K562 (cell line): ENCODE data around the gene C19orf47. TPM values are rescaled to one million over a fixed set of nuclear protein-coding genes. Genes with fewer than 3 reads are reported as not detected.

Experiments used
- ATAC-seq: fragments of 200-7000 bp; cut with Tn5 transposase; 3 replicates; pipeline ENCODE4 v1.9.1; 2020; ENCODE audit warnings: moderate library complexity
- BruUV-seq: library from RNA; stranded (reverse); fragments of 400-500 nt; replicated peaks from 2 replicates; lab custom pipeline; 2021; lab: Mats Ljungman, UMichigan
- CTCF ChIA-PET: fragments of 300-600 bp; formaldehyde crosslinking; extraction: SDS; loops from one replicate; lab custom pipeline; 2021; ENCODE audit warnings: low intra/inter-chr PET ratio; lab: Yijun Ruan, JAX
- POLR2A ChIA-PET: fragments of 300-600, 350-650 bp; sonication (Branson Sonifier 250); formaldehyde crosslinking; extraction: SDS; loops from one replicate; lab custom pipeline; 2021; ENCODE audit warnings: antibody characterized with exemption, inconsistent platforms; lab: Yijun Ruan, JAX
- DNase-seq, 4 experiments: peaks; one replicate each; pipeline versions ENCODE4 v3.0.0 to v3.0.0-alpha.2; 2011 to 2018; ENCODE audit warnings: low spot score in 3 of 4, mixed read lengths in 3 of 4; ENCODE audit errors: extremely low read depth in 1 of 4
- FAIRE-seq: peaks from 2 replicates; lab custom pipeline; 2011; peaks lifted over from hg19 to GRCh38; lab: Jason Lieb, UNC
- H2AFZ ChIP-seq: 2 replicates; pipeline ENCODE4 v1.6.0; 2011; ENCODE audit warnings: low read depth, low read length, control low read depth, inconsistent platforms
- H3K27ac ChIP-seq: fragments of 200-600 bp; 3 replicates; pipeline ENCODE4 v1.8.0; 2011; ENCODE audit warnings: low read depth, mild to moderate bottlenecking, control low read depth, inconsistent platforms, low read length, moderate library complexity, mixed read lengths; ENCODE audit errors: extremely low read depth
- H3K27me3 ChIP-seq, 2 experiments: fragments of 300-600 bp in 1 of 2; 2 replicates in 1 of 2; 3 replicates in 1 of 2; pipeline versions ENCODE4 v1.6.0 to v1.8.0; 2011; ENCODE audit warnings: inconsistent platforms in 2 of 2, low read length in 2 of 2, mild to moderate bottlenecking in 1 of 2, mixed read lengths in 1 of 2, moderate library complexity in 1 of 2; ENCODE audit not compliant: control insufficient read depth in 2 of 2, insufficient read depth in 2 of 2
- H3K36me3 ChIP-seq: fragments of 300-600 bp; 3 replicates; pipeline ENCODE4 v1.8.0; 2011; ENCODE audit warnings: mild to moderate bottlenecking, low read length, inconsistent platforms; ENCODE audit not compliant: control insufficient read depth, insufficient read depth
- H3K4me1 ChIP-seq, 2 experiments: fragments of 200-600 bp in 1 of 2; replicated peaks in 1 of 2; 2 replicates in 1 of 2; 3 replicates in 1 of 2; pipeline versions ENCODE4 v1.5.1 to v1.8.0; 2011; ENCODE audit warnings: inconsistent platforms in 2 of 2, low read length in 2 of 2, mild to moderate bottlenecking in 1 of 2, mixed read lengths in 1 of 2, moderate library complexity in 1 of 2; ENCODE audit not compliant: control insufficient read depth in 2 of 2, insufficient read depth in 2 of 2
- H3K4me2 ChIP-seq: 2 replicates; pipeline ENCODE4 v1.6.1; 2011; ENCODE audit warnings: low read length, control low read depth, inconsistent platforms, mixed read lengths; ENCODE audit not compliant: insufficient read depth
- H3K4me3 ChIP-seq: fragments of 200-600 bp; sonication (generic), shearing (Covaris generic); 2 replicates; pipeline ENCODE4 v1.5.1; 2016; ENCODE audit warnings: control low read depth, inconsistent platforms
- H3K79me2 ChIP-seq: fragments of 200-600 bp; 3 replicates; pipeline ENCODE4 v1.8.0; 2011; ENCODE audit warnings: low read length, inconsistent platforms; ENCODE audit not compliant: control insufficient read depth, insufficient read depth
- H3K9ac ChIP-seq, 2 experiments: 2 replicates each; pipeline versions ENCODE4 v1.6.0 to v1.6.1; 2011; ENCODE audit warnings: low read depth in 2 of 2, low read length in 2 of 2, control low read depth in 1 of 2, inconsistent platforms in 1 of 2, mild to moderate bottlenecking in 1 of 2, mixed read lengths in 1 of 2; ENCODE audit not compliant: insufficient read depth in 1 of 2
- H3K9me1 ChIP-seq: one replicate; pipeline ENCODE4 v1.6.0; 2011; ENCODE audit warnings: inconsistent platforms, mild to moderate bottlenecking, low read length, moderate library complexity; ENCODE audit not compliant: control insufficient read depth, insufficient read depth
- H3K9me3 ChIP-seq: replicated peaks from 2 replicates; pipeline ENCODE4 v1.5.1; 2011; ENCODE audit warnings: low read depth, low read length, inconsistent platforms; ENCODE audit not compliant: control insufficient read depth, insufficient read depth
- H4K20me1 ChIP-seq: replicated peaks from 2 replicates; pipeline ENCODE4 v1.6.1; 2011; ENCODE audit warnings: low read length, inconsistent platforms, mixed read lengths; ENCODE audit not compliant: control insufficient read depth, insufficient read depth
- ETS2 ChIP-seq: IDR thresholded peaks from 2 replicates; pipeline ENCODE4 v1.6.1; 2016; ENCODE audit warnings: borderline replicate concordance, missing genetic modification characterization, mild to moderate bottlenecking, moderate library complexity, missing compliant biosample characterization; ENCODE audit not compliant: poor library complexity, severe bottlenecking
- MAFF ChIP-seq: IDR thresholded peaks from 2 replicates; pipeline ENCODE4 v1.6.1; 2012; ENCODE audit warnings: low read length, improper control_type of control experiment
- SIRT6 ChIP-seq: IDR thresholded peaks from one replicate; pipeline ENCODE4 v1.6.1; 2012; ENCODE audit warnings: low read depth, mild to moderate bottlenecking, control low read depth, inconsistent platforms, low read length, moderate library complexity
- WGBS: fragments of 100-300 bp; shearing (Covaris generic); methylation state at CpG from one replicate; pipeline ENCODE4 v1.1.6; 2016; ENCODE audit warnings: low coverage, mixed read lengths; ENCODE audit not compliant: insufficient coverage; ENCODE audit errors: missing lambda C conversion rate; 5-methylcytosine and 5-hydroxymethylcytosine counted together
- in situ Hi-C: fragments of 300-500 bp; cut with MboI; formaldehyde crosslinking; loops from 4 replicates; pipeline ENCODE4 v1.15.0; 2018; ENCODE audit warnings: inconsistent platforms, mixed read lengths
- intact Hi-C: fragments of 100-400 bp; cut with micrococcal nuclease; formaldehyde crosslinking; loops from 2 replicates; pipeline ENCODE4 v1.14.2; 2022
- polyA plus RNA-seq, 8 experiments: library from polyadenylated mRNA; depleted of rRNA in 4 of 8; stranded (reverse) in 5 of 8; unstranded in 3 of 8; fragments of >200 nt; fragmentation: Nextera tagmentation in 2 of 8; fragmentation: Illumina TruSeq in 1 of 8; extraction: Ambion mirVana in 2 of 8; extraction: Trizol in 1 of 8; gene quantifications; 2 replicates each; pipeline versions ENCODE4 v1.2.1 to v1.2.3, GENCODE V29; 2011 to 2014; ENCODE audit warnings: inconsistent platforms in 1 of 8, missing spikeins in 1 of 8
- total RNA-seq, 7 experiments: library from RNA; depleted of rRNA in 6 of 7; stranded (reverse); fragments of >200 nt in 6 of 7; fragmentation: Illumina TruSeq in 2 of 7; extraction: Trizol in 2 of 7; gene quantifications; 2 replicates each; pipeline versions ENCODE4 v1.2.1 to v1.2.3, GENCODE V29; 2011 to 2021; ENCODE audit warnings: low replicate concordance in 1 of 7
- TF ChIP-seq, protein P1 (sequence below): sonication (generic); formaldehyde crosslinking; IDR thresholded peaks from 2 replicates; pipeline ENCODE4 v1.8.1; 2023; ENCODE audit warnings: mild to moderate bottlenecking, missing genetic modification reagents

The C19orf47 gene
- total and polyA plus RNA-seq, 9 of the 15 experiments (the other 6 are each of a cell fraction or from before 2014, with no cell fraction given), result 0.08 to 26.1 (median 14.7) TPM

DNA sequence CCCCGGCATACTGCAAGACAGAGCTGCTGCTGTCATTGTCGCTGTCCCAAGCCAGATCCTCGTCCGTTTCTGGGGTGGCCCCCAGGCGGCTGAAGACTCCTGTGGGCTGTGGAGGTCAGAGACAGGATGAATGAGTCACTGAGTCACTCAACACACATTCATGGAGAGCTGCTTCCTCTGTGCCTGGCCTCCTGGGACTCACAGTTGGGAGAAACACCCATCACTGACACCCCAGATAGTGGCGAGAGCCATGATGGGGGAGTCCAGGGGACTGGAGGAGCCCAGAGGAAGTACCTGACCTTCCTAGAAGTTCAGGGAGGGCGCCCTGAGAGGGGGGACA lies 26.0 kb downstream of the C19orf47 start:
- Histone ChIP-seq H3K79me2 (no peaks in the 10 kb centered on the region), H3K9ac (no peak overlapping the region), H3K27me3 (no peaks in the 10 kb centered on the region), H2AFZ (no peak overlapping the region), H3K9me1 (no peaks in the 10 kb centered on the region), H3K36me3 (peaks cover 81% of the 10 kb centered on the region), H3K4me3 (no peak overlapping the region), H3K9me3 (no peaks in the 10 kb centered on the region)
- BruUV-seq, result no TSS peak
- in situ Hi-C loops, result no loop called here
- no peak for DNase-seq
- ATAC-seq, result no peak
- TF ChIP-seq, protein P1, sequence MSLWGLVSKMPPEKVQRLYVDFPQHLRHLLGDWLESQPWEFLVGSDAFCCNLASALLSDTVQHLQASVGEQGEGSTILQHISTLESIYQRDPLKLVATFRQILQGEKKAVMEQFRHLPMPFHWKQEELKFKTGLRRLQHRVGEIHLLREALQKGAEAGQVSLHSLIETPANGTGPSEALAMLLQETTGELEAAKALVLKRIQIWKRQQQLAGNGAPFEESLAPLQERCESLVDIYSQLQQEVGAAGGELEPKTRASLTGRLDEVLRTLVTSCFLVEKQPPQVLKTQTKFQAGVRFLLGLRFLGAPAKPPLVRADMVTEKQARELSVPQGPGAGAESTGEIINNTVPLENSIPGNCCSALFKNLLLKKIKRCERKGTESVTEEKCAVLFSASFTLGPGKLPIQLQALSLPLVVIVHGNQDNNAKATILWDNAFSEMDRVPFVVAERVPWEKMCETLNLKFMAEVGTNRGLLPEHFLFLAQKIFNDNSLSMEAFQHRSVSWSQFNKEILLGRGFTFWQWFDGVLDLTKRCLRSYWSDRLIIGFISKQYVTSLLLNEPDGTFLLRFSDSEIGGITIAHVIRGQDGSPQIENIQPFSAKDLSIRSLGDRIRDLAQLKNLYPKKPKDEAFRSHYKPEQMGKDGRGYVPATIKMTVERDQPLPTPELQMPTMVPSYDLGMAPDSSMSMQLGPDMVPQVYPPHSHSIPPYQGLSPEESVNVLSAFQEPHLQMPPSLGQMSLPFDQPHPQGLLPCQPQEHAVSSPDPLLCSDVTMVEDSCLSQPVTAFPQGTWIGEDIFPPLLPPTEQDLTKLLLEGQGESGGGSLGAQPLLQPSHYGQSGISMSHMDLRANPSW (CRISPR knock-in tag), result no peak
- TF ChIP-seq MAFF (no peak), SIRT6 (no peak), ETS2 (tag) (no peak)
- TF ChIP-seq, all 486 proteins: peak for 0
- Histone ChIP-seq H3K4me1 (peaks cover 0 to 4% of the 10 kb centered on the region in 2 experiments; a peak in 1 of 5 replicates), H3K4me2 (no peak overlapping the region), H4K20me1 (no peaks in the 10 kb centered on the region), H3K27ac (no peak overlapping the region)
- FAIRE-seq, result no peak
- ChIA-PET POLR2A (interaction anchor here (1.0 to 1.2 kb wide), 2 partner anchors 9 to 19 kb away, joined by 3 read pairs; no protein-coding TSS in a partner anchor), CTCF (no interaction called here)
- 86% methylated on average over 7 of the region's 7 CpGs for WGBS
- intact Hi-C loops, result no loop called here
